Fibroblast of skin of left biceps (primary cell): ENCODE results near the gene ZIC1.
A peak's percentile ranks its signal among the peaks of the same experiment; 100 is the strongest.

Experiments
- DNase-seq, 2 experiments: peaks; one replicate each; pipeline ENCODE4 v3.0.0-alpha.2; 2013; ENCODE audit warnings: low read depth in 2 of 2

Gene ZIC1

DNA sequence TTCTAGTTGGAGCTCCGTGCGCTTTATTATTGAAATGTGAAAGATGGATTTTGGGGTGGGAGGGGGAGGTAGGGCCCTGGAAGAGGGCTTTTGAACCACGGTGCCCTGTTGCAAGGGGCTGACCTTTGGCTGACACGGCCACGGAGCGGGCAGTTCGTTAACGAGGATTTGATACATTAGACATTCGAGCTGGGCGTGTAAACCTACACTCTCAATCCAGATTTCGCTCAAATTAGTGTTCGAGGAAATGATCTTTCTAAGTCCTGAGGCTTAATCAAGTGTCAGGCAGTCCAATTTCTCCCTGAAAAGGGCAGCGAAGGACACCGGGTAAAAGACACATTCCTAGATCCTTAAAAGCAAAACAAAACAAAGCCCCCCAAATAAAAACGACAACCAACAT, 13.0 kb downstream of the ZIC1 start:
- DNase-seq = no peak

- no peak for DNase-seq
Measured at GRCh38 chr3:147422601-147423536, 13.7 kb downstream of the ZIC1 start.

- no peak for DNase-seq
Measured at GRCh38 chr3:147423537-147423797, 14.3 kb downstream of the ZIC1 start.

GRCh38 chr3:147423798-147424580, 14.8 kb downstream of the ZIC1 start:
- no peak for DNase-seq

- DNase-seq = no peak
Measured at GRCh38 chr3:147424581-147425387, 15.6 kb downstream of the ZIC1 start.

GRCh38 chr3:147425388-147425850, 16.3 kb downstream of the ZIC1 start:
- no peak for DNase-seq

DNA sequence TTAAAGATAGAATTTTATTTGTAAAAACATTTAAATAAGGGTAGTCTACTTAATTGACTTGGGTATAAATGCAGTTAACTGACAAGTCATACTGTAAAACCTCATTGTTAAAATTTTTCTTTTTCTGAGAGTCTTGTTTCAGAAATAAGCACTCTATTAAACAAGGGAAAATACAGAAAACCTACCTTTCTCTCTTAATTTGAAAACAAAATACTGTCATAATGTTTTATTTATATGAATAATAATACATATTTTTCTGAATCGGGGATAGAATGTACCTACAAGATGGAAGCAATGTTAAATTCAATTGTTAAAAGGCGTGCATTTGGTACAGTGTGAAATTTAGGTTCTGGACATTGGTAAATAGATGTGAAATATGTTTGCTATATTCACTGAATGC, 17.8 kb downstream of the ZIC1 start:
- DNase-seq = no peak

DNA sequence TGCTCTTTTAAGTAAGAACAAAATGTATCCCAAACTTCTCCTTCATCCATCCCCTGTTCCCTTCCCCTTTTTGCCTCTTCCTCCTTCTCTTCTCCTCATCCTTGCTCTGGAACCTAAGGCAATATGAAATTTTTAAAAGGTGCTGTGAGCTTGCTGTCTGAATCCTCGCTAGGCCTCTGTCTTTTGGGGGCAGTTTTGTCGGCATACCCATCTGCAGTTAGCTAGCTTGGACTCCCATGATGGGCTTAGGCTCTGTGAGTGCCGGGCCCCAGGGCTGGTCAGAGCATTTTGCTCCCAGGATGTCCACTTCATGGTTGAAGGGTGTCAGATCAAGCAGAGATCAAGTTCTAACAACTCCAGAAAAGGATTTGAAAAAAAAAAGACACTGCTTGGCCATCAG, 18.6 kb downstream of the ZIC1 start:
- DNase-seq = no peak

- no peak for DNase-seq
Measured at GRCh38 chr3:147428326-147428725, 19.2 kb downstream of the ZIC1 start.

- DNase-seq = no peak
Measured at GRCh38 chr3:147428754-147429153, 19.6 kb downstream of the ZIC1 start.

DNA sequence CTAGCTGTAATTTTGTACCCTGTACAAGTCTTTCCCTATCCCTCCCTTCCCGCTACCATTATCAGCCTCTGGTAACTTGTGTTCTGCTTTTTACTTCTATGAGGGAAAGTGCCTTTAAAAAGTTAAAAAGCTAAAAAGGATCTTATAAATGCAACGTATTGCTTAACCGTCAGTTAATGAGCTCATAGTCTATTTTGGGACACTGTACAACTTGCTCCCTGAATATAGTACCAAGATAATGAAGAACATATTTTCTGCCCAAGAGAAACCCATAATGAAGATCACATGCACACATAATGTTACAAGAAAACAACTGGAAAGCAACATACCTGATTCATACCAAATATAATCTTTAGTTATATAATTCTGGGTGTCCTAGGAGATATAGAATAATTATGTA, 22.6 kb downstream of the ZIC1 start:
- DNase-seq = peak; percentile 42 to 58

DNA sequence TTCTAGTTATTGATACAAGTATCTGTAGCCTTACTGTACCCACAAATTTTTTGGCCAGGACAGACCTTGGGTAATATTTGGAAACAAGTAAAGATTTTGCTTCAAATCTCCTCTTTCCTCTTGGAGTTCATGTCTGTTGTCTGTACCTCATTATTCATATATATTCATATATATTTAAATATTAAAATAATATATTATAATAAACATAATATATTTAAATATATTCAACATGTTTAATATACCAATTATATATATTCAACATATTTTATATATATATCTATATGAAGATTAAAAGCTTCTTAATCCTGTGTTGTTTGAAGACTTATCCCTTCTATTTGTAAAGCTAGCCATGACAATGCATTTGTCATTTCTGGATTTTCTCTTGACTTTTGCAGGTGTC, 38.1 kb downstream of the ZIC1 start:
- DNase-seq = no peak

GRCh38 chr3:147449669-147450068, 40.5 kb downstream of the ZIC1 start:
- no peak for DNase-seq

DNA sequence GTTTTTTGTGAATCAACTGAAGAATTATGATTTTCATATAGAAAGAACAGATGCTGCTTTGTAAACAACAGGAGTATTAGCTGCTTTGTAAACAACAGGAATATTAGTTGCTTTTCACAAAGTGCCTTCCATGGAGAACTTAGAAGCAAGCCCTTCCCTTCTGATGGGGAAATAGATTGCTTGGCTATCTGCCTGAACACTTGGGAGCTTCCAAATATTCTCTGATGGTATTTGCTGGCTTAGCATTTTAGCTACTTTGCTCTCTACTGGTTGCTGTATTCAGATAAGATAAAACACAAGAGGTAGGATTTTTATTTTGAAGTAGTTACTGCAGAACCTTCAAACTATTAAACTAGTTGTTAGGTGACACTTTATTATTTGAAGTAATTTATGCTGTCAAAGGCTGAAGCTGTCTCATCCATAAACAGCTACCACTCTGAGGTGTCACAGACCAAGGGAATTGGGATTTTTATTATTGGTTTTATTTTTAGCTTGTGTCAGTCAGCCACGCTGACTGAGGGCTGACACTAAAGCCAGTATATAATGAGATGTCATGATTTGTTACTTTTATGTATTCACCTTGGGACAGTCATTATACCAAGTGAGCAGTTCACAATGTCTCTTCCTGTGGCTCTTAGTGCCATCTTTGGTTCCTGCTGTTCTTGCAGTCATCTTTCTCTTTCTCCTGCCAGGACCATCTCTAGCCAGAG, 50.0 kb downstream of the ZIC1 start:
- DNase-seq = no peak

DNA sequence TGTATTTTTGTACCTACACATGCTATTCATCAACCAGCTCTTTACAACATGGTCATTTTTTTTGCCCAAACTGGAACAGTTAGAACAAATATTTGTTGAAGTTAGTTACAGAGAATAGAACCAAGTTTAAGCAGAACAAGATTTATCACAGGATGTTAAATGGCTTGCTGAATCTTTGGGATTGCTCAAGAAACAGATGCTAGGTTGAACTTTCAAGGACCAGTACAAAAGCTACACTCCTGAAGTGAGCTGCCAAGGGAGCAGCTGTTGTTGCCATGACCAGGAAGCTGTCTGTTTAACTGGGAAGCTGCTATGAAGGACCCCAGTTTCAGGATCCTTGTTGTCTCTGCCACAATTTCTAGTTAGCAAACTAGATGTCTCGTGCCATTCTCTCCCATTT, 53.7 kb downstream of the ZIC1 start:
- DNase-seq = no peak
